Measurements from ENCODE around the gene KIAA0319L. TPM values are rescaled to one million over a fixed set of nuclear protein-coding genes. Genes with fewer than 3 reads are reported as not detected.

Gene KIAA0319L
- total and polyA plus RNA-seq, 2 donors from 2014 or later: 30.3 to 73.0 TPM

DNA sequence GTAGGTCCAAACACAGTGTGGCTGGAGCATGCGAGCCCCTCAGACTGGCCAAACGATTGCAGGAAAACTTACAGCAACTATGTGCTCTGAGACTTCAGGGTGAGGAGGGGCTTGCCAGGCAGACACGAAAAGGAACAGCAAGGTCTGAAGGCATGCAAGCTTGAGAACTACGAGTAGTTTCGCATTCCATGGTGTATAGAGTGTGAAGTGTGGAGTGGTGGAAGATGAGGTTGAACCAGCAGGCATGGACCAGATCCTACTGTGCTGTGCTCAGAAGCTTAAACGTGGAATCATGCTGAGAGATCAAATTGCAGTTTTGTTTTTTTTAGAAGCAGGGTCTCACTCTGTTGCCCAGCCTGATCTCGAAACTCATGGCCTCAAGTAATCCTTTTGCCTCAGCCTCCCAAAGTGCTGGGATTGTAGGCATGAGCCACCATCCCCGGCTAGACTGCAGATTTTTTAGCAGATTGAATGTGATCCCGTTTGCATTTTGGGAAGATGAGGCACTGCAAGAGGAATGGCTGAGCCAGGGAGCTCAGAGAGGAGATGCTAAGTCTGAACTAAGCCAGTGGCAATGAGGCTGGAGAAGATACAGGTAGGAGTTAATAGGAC is 10.8 kb upstream of the KIAA0319L start:
- peaks cover 0 to 5% (median 0%) of the 10 kb centered on the region in 3 donors for H3K4me1 ChIP-seq (ENCODE audit: control insufficient read depth in 2 of 3, insufficient read depth in 2 of 3, low read depth in 1 of 3, low read length in 3 of 3)
- no peak overlapping the region for H3K27ac ChIP-seq (ENCODE audit: low read depth in 2 of 2, low read length in 2 of 2)
- H3K36me3 ChIP-seq (ENCODE audit: control insufficient read depth in 2 of 3, insufficient read depth in 3 of 3, low read length in 3 of 3): peaks cover 0 to 4% (median 3%) of the 10 kb centered on the region in 3 donors
- no peak overlapping the region for H3K4me3 ChIP-seq (ENCODE audit: low read length in 3 of 3)
- no peak overlapping the region for H3K9ac ChIP-seq (ENCODE audit: low read length in 3 of 3)
- H3K9me3 ChIP-seq (ENCODE audit: control insufficient read depth in 2 of 3, insufficient read depth in 1 of 3, low read length in 3 of 3): no peaks in the 10 kb centered on the region
- DNase-seq (no peak), FAIRE-seq (no peak)
- TF ChIP-seq, protein P1, sequence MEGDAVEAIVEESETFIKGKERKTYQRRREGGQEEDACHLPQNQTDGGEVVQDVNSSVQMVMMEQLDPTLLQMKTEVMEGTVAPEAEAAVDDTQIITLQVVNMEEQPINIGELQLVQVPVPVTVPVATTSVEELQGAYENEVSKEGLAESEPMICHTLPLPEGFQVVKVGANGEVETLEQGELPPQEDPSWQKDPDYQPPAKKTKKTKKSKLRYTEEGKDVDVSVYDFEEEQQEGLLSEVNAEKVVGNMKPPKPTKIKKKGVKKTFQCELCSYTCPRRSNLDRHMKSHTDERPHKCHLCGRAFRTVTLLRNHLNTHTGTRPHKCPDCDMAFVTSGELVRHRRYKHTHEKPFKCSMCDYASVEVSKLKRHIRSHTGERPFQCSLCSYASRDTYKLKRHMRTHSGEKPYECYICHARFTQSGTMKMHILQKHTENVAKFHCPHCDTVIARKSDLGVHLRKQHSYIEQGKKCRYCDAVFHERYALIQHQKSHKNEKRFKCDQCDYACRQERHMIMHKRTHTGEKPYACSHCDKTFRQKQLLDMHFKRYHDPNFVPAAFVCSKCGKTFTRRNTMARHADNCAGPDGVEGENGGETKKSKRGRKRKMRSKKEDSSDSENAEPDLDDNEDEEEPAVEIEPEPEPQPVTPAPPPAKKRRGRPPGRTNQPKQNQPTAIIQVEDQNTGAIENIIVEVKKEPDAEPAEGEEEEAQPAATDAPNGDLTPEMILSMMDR (IDR thresholded peaks at IDR 0.05; ENCODE audit: borderline replicate concordance, extremely low read depth, insufficient read depth): no peak
- intact Hi-C loops (cut with DNase I): no loop called here
- H3K27me3 ChIP-seq (ENCODE audit: control insufficient read depth, insufficient read depth, low read length): peaks cover 20% of the 10 kb centered on the region

DNA sequence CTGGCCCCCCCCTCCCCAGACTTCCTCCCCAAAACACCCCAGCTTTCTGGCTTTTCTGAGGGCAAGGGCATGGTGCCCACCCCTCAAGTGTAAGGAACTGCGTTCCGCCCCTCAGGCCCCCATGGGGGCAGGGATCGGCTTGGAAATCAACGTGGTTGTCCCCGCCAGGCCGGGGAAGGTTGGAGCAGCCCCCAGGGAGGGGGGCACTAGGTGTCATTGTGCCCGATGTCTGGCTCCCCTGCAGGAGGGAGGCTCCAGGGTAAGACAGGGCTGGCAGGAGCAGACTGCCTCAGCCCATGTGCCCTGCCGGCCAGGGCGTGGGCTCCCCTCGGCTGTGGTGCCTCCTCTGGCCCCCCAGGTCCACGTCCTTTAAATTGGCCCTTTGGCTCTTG is 8.5 kb upstream of the KIAA0319L start:
- Histone ChIP-seq H3K36me3 (ENCODE audit: control insufficient read depth in 2 of 3, insufficient read depth in 3 of 3, low read length in 3 of 3) (peaks cover 0 to 9% (median 3%) of the 10 kb centered on the region in 3 donors), H3K9me3 (ENCODE audit: control insufficient read depth in 2 of 3, insufficient read depth in 1 of 3, low read length in 3 of 3) (no peaks in the 10 kb centered on the region), H3K27ac (ENCODE audit: low read depth in 2 of 2, low read length in 2 of 2) (no peak overlapping the region), H3K4me3 (ENCODE audit: low read length in 3 of 3) (no peak overlapping the region), H3K9ac (ENCODE audit: low read length in 3 of 3) (no peak overlapping the region), H3K27me3 (ENCODE audit: control insufficient read depth, insufficient read depth, low read length) (no peaks in the 10 kb centered on the region), H3K4me1 (ENCODE audit: control insufficient read depth in 2 of 3, insufficient read depth in 2 of 3, low read depth in 1 of 3, low read length in 3 of 3) (peaks cover 0 to 5% (median 0%) of the 10 kb centered on the region in 3 donors)
- intact Hi-C loops (cut with DNase I): no loop called here
- TF ChIP-seq, protein P1 (IDR thresholded peaks at IDR 0.05; ENCODE audit: borderline replicate concordance, extremely low read depth, insufficient read depth): no peak
- FAIRE-seq (no peak), DNase-seq (peak in 1 of 5 donors; percentile 71)

DNA sequence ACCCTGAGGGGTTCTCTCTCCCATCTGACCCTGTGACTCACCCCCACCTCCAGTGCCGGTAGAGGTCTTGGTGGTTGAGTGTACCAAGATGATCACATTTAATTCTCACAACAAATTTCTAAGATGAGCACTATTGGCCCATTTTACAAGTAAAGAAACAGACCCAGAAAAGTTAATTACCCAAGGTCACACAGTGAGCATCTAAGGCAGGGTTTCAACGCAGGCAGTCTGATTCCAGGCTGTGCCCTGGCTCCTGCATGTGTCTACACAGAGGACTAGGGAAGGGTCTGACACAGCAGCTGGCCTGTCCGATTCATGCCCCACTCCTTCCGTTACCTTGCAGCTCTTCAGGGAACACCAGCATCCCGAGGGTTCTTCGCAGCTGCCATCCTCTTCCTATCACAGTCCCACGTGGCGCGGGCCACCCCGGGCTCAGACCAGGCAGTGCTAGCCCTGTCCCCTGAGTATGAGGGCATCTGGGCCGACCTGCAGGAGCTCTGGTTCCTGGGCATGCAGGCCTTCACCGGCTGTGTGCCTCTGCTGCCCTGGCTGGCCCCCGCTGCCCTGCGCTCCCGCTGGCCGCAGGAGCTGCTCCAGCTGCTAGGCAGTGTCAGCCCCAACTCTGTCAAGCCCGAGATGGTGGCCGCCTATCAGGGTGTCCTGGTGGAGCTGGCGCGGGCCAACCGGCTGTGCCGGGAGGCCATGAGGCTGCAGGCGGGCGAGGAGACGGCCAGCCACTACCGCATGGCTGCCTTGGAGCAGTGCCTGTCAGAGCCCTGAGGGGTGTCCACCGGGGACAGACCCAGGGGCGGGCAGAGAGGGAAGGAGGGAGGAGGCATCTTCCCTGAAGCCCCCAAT is 7.9 kb upstream of the KIAA0319L start:
- no peaks in the 10 kb centered on the region for H3K27me3 ChIP-seq (ENCODE audit: control insufficient read depth, insufficient read depth, low read length)
- H3K9me3 ChIP-seq (ENCODE audit: control insufficient read depth in 2 of 3, insufficient read depth in 1 of 3, low read length in 3 of 3): no peaks in the 10 kb centered on the region
- H3K4me1 ChIP-seq (ENCODE audit: control insufficient read depth in 2 of 3, insufficient read depth in 2 of 3, low read depth in 1 of 3, low read length in 3 of 3): peaks cover 0 to 5% (median 0%) of the 10 kb centered on the region in 3 donors
- H3K36me3 ChIP-seq (ENCODE audit: control insufficient read depth in 2 of 3, insufficient read depth in 3 of 3, low read length in 3 of 3): peaks cover 0 to 9% (median 3%) of the 10 kb centered on the region in 3 donors
- H3K9ac ChIP-seq (ENCODE audit: low read length in 3 of 3): no peak overlapping the region
- H3K4me3 ChIP-seq (ENCODE audit: low read length in 3 of 3): no peak overlapping the region
- DNase-seq (peak in 1 of 5 donors; percentile 67), FAIRE-seq (no peak)
- no peak overlapping the region for H3K27ac ChIP-seq (ENCODE audit: low read depth in 2 of 2, low read length in 2 of 2)
- intact Hi-C loops (cut with DNase I): loop anchor here (5.0 kb wide), 1 partner anchor 113 kb away; no protein-coding TSS in a partner anchor
- TF ChIP-seq, protein P1 (IDR thresholded peaks at IDR 0.05; ENCODE audit: borderline replicate concordance, extremely low read depth, insufficient read depth): no peak

All from kidney (tissue), 14 donors.